Hepatocyte (in vitro differentiated cells): ENCODE data around the gene SUDS3.

ENCODE experiments used
- EZH2 ChIP-seq: fragments of 200-600 bp; sonication (generic); IDR thresholded peaks from 2 replicates; pipeline ENCODE4 v1.6.1; 2016; ENCODE audit warnings: antibody characterized with exemption, mild to moderate bottlenecking, borderline replicate concordance
- TF ChIP-seq, protein P1 (sequence below): fragments of 200-600 bp; sonication (generic); IDR thresholded peaks from 2 replicates; pipeline ENCODE4 v1.5.1; 2016; ENCODE audit warnings: antibody characterized with exemption, mild to moderate bottlenecking; ENCODE audit not compliant: poor library complexity

DNA sequence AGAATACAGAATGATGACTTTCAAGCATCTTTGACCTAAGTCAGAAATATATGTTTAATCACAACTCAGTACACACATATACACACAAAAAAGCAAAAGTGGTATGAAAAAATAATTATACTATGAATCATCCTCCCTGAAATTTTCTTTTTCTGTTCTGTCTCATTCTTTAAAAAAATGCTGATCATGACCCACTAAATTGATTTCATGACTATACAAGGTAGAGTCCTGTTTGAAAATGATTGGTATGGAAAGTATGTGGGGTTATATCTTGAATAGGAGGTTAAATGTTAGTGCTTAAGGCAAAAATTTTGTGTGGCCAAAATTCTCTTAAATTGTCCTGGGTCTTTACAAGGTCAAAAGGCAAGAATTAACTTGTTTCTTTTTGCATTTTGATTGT, 80.4 kb downstream of the SUDS3 start:
- TF ChIP-seq, protein P1, sequence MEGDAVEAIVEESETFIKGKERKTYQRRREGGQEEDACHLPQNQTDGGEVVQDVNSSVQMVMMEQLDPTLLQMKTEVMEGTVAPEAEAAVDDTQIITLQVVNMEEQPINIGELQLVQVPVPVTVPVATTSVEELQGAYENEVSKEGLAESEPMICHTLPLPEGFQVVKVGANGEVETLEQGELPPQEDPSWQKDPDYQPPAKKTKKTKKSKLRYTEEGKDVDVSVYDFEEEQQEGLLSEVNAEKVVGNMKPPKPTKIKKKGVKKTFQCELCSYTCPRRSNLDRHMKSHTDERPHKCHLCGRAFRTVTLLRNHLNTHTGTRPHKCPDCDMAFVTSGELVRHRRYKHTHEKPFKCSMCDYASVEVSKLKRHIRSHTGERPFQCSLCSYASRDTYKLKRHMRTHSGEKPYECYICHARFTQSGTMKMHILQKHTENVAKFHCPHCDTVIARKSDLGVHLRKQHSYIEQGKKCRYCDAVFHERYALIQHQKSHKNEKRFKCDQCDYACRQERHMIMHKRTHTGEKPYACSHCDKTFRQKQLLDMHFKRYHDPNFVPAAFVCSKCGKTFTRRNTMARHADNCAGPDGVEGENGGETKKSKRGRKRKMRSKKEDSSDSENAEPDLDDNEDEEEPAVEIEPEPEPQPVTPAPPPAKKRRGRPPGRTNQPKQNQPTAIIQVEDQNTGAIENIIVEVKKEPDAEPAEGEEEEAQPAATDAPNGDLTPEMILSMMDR = no peak
- TF ChIP-seq EZH2 = no peak
